HG03575 (cell line): ENCODE data around the gene ERCC6.

ENCODE experiments used
- ATAC-seq: cut with Tn5 transposase; IDR thresholded peaks from one replicate; pipeline ENCODE4 v1.9.1; 2021; ENCODE audit not compliant: unreplicated experiment, insufficient number of reproducible peaks, low FRiP score; ENCODE audit errors: extremely low read depth

ERCC6 gene

GRCh38 chr10:49478819-49479218, 60.1 kb downstream of the ERCC6 start:
- ATAC-seq, result no peak

- no peak for ATAC-seq
These were observed 64.0 kb downstream of the ERCC6 start for GRCh38 chr10:49474901-49475300.

GRCh38 chr10:49471532-49471931, 67.4 kb downstream of the ERCC6 start:
- ATAC-seq, result no peak

GRCh38 chr10:49465736-49466135, 73.2 kb downstream of the ERCC6 start:
- no peak for ATAC-seq
